Activated CD4-positive, alpha-beta T cell treated with anti-CD3 and anti-CD28 coated beads for 48 hours (primary cell): ENCODE data around the gene BFAR.
"Not testable (repeated sequence)": the region's sequence is repeated elsewhere in the genome, so short reads cannot be mapped to it uniquely, and the experiment has no call there.

Experiments used
- DNase-seq: peaks from one replicate; pipeline ENCODE4 v3.0.0-alpha.2; 2020

Gene BFAR

GRCh38 chr16:14701859-14702258 lies 69.1 kb downstream of the BFAR start:
- DNase-seq = not testable (repeated sequence)

GRCh38 chr16:14702672-14703071 lies 69.9 kb downstream of the BFAR start:
- not testable (repeated sequence) for DNase-seq

GRCh38 chr16:14703156-14704011 lies 70.6 kb downstream of the BFAR start, which contains the start of gene NPIPA3:
Gene NPIPA3 (plus strand): TSS chr16:14703411. CDS start chr16:14708944, 5,533 bp downstream.
- not testable (repeated sequence) for DNase-seq
